Measurements from ENCODE around the gene BOD1.
"Not testable (repeated sequence)": the region's sequence is repeated elsewhere in the genome, so short reads cannot be mapped to it uniquely, and the experiment has no call there.

BOD1 gene

DNA sequence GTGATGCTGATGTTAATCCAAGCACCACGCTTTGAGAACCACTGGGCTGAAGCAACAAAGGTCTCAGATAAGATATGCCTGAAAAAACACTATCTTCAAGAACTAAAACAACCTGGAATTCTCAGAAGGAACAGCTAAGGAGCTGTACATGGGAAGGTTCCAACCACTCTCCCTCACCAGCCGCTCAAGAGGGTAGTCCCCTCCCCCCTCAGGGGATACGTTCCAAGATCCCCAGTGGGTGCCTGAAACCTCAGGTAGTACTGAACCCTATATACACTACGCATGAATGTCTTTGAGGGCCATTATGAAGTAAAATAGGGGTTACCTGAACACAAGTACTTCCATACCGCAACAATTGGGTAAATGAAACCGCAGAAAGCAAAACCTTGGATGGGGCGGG lies 1.9 kb downstream of the BOD1 start:
- DNase-seq: no peak

DNA sequence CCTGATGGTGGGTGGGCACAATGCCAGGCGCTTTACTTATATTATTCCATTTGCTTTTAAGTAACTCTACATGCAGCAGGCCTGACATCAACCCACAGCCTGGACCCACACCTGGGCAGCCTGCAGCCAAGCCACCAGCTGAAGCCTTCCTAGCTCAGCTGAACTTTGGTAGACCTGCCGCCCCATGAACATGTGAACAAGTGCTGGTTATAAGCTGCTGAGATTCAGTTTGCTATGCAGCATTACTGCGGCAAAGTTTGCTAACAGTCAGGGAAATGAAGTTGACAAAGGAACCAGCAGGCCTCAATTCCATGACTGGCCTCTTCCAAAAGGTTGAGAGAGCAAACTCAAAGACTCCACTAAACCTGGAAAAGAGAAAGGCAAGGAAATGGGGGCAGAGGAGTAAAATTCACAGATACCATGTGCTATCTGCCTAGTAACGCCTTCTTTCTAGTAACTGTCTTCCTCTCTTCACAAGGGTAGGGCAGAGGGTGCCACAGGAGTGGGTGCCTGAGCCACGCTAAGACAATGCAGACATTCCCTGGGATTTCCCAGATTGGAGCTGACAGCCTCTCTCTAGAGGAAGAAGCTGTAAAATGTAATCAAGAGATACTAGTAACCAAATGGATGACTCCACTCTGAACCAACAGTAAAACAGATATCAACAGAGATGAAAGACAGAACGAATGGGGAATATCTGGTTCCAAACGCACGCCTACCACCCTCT lies 2.9 kb downstream of the BOD1 start:
- DNase-seq: no peak

DNA sequence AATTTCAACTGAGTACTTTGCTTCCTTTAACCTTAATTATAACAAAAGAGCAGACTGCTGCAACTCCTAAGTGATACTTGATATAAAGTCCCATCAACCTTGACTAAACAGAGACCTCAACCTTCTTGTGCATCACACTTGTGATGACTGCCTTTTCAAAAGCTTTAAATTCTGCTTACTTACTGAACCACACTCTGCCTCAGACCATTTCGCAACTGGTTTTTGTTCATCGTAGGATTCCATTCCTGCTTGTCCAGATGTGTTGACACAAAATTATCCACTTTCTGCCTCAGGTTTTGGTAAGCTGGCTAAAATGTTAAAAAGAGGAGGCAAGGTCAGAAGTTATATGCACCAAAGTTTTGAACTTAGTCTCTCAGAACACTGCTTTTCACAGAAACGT lies 3.5 kb downstream of the BOD1 start:
- DNase-seq: no peak

DNA sequence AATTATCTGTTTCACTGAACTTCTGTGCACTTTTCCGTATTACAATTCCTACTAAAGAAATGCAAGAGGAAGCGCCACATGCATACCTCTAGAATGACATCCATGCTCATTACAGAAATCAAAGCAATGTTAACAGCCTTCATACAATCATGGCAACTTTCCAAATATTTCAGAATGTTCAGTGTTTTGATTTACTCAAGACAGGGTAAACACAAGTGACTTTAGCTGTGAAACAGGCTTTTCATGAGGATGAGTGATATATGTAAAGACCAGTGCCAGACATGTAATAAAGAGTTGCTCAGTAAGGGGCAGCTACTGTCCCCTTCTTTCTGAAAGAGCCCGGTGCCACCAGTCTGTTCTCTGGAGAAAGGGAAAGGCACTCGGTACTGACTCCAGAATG lies 4.7 kb downstream of the BOD1 start:
- DNase-seq: no peak

DNA sequence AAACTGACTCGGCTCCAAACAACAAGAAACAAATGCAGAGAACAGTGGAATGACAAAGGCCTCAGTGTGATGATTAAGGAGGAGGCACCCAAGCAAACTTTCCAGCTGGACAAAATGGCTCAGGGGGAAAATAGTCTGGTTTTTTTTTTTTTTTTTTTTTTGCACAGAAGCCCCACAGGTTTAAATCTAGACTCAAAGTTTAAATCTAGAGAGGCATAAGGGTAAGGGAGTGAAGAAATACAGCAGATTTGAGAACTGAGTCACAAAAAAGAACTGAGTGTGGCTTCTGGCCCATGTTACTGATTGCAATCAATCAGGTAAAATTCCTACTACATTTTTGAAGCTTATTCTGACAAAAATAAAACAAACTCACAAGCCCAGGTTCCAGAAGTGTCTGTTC lies 12.3 kb downstream of the BOD1 start:
- DNase-seq: no peak

DNA sequence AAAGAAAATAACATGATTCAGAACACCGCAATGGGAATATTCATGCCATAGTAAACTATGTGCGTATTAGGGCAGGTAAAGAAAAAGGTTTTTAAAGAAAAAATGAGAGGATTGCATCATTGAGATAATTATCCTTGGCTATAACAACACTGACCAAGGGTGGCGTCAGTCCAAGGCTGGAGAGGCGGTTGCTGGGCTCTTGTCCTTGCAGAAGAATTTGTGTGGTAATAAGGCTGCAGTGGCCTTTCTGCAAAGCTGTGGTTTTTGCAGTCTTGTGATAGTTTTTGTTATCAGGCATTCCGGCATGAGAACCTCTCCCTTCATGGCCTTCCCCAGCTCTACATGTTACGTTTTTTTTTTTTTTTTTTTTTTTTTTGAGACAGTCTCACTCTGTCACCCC lies 14.0 kb downstream of the BOD1 start:
- no peak for DNase-seq

DNA sequence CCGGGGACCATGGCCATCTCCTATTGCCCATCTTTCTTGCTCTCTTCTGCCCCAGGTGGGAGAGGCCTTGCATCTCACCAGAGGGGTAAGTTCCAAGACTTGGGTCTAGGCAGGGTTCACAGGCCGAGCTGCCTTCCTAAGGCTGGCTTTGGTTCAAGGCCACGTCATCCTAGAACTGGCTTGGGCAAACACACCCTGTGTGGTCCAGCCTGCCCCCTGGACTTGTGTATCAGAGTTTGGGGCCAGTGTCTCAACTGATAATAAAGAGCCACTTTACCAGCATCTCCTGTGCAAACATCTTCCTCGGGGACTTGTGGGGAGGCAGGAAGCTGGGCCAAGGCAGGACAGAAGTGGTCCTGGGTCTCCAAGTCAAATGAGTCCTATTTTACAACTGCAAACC lies 17.8 kb downstream of the BOD1 start:
- DNase-seq: no peak

DNA sequence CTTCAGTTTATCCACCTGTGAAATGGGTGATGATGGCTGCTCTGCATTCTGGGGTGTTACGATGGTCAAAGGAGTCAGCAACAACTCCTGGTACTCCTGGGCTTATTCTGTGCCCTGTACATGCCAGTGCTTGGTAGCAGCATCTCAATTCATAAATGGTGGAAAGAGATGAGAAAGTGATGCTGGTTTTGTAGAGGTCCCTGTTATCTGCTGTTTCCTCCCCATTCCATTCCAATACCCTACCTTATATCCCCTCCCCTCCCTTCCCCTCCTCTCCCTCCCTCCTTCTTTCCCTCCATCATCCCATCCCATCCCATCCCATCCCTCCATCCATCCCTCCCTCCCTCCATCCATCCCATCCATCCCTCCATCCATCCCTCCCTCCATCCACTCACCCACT lies 19.1 kb downstream of the BOD1 start:
- no peak for DNase-seq

DNA sequence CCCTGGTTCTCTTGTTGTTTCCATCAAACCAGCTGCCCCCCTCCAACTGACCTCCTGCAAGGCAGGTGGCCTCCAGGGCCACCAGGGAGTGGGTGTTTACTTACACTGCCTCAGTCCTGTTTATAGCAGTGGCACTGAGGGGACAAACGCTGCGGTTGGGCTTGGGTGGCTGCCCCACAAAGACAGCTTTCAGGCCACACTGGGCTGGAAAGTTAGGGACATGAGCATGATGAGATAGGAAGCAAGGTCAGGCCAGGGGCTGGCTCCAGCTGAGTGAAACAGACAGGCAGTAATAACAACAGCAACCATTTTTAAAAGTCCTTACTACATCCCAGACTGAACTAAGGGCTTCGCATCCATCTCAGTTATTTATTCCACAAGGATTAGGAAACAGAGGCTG lies 20.6 kb downstream of the BOD1 start:
- no peak for DNase-seq

DNA sequence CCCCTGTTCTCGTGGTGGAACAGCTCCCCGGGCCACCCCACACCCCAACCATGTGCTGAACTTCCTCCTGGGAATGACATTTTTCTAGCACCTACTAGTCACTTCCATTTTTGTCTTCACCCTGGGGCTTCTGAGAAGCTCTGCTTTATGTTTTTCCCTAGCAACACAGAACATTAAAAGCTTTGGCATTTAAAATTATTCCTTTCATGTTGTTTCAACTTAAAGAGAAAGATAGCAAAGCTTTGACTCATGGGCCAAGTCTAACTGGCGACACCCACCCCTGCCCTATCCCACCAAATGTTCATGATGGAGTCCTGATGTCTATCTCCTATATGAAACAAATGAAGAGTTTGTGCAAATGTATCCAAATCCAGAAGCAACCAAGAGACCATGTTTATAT lies 22.4 kb downstream of the BOD1 start:
- DNase-seq: no peak

DNA sequence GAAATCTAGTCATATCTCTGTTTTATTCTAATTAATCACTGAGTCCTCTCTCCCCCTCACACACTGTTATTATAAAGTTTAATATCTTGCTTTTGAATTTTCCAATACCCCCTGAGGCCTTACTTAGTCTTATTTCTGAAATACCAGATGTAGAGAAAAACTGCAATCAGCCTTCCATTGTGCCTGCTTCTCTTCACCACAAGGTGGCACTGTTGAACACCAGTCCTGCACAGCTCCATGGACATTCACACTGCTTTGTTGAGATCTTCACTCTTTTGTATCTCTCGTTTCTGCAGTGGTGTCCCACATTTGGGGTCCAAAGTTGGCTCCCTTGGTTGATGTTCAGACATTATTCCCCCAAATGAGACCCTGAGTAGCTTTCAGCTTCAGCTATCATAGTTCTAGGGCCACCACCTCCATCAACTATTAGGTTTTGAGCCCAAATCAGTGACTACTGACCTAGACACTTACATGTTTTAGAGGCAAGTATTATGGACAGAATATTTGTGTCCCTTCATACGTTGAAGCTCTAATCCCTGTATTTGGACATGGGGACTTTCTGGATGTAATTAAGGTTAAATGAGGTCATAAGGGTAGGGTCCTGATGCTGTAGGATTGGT lies 24.3 kb downstream of the BOD1 start:
- DNase-seq: no peak

DNA sequence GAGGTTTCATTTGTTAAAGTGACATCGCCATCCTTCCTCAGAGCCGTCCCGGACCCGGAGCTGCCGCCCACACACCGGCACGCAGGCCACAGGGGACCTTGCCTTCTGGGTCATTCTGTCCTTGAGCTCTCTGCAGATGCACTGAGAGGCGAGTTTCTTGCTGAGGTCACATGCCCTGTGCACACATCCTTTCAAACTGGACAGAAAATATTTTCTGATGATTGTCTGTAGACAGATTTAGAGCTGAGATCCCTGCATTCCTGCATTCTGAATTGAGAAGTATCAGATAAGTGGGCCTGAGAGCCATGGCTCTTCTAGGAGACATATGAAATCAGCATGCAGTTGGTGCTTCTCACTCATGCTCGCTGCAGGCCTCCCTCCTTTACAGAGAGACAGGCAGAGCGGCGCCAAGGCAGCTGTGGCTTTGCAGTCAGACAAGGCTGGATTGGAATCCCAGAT lies 25.4 kb downstream of the BOD1 start:
- no peak for DNase-seq

DNA sequence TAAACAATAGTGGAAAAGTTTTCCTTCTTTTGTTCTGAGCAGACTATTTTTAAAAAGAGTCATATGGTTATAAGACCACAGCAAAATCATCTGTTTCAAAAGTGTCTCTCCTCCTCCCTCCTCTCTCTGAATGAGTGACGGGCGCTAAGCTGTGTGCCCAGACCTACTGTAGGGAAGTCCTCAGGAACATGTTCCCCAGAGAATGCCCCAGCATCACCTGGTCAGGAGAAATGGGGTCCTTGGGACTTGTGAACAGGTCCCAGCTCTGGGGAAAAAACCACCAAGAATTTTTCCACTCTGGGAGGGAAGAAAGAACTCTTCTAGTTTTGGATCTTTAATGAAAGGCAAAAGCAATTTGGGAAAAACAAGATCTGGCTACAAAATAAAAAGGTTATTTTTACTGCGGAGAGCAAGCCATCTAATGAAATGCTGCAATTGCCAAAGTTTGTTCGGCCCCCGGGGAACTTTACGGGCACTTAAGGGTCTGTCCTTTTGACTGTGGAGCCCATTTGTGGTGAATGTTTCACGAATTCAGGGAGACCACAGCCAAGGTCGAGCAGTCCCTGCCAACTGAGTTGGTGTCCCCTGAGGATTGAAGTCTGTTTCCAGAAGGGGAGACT lies 25.9 kb downstream of the BOD1 start:
- DNase-seq: no peak

DNA sequence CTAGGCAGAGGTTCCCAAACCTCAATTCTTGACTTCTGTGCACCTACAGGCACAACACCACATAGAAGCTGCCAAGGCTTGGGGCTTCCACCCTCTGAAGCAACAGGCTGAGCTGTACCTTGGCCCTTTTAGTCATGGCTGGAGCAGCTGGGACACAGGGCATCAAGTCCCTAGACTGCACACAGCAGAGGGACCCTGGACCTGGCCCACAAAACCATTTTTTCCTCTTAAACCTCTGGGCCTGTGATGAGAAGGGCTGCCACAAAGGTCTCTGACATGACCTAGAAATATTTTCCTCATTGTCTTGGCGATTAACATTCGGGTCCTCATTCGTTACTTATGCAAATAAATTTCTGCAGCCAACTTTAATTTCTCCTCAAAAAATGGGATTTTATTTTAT lies 30.3 kb downstream of the BOD1 start:
- DNase-seq: not testable (repeated sequence)

DNA sequence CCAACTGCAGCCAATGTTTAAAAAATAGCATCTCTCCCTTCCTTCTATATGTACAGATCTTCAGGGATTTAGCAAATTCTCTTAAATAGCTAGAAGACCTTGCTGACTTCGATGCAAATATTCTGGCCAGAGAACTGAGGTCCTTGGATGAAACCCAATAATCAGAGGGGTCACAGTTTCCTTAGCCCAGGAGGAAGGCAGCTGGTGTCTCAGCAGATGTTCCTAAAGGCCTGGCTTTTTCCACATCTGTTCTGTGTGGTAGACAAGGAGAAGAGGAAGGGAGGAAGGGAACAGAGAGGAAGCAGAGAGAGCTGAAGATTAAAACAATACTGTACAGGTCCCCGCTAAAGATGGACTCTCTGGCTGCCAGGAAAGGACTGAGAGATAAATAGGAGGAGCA lies 33.1 kb downstream of the BOD1 start:
- DNase-seq: no peak

DNA sequence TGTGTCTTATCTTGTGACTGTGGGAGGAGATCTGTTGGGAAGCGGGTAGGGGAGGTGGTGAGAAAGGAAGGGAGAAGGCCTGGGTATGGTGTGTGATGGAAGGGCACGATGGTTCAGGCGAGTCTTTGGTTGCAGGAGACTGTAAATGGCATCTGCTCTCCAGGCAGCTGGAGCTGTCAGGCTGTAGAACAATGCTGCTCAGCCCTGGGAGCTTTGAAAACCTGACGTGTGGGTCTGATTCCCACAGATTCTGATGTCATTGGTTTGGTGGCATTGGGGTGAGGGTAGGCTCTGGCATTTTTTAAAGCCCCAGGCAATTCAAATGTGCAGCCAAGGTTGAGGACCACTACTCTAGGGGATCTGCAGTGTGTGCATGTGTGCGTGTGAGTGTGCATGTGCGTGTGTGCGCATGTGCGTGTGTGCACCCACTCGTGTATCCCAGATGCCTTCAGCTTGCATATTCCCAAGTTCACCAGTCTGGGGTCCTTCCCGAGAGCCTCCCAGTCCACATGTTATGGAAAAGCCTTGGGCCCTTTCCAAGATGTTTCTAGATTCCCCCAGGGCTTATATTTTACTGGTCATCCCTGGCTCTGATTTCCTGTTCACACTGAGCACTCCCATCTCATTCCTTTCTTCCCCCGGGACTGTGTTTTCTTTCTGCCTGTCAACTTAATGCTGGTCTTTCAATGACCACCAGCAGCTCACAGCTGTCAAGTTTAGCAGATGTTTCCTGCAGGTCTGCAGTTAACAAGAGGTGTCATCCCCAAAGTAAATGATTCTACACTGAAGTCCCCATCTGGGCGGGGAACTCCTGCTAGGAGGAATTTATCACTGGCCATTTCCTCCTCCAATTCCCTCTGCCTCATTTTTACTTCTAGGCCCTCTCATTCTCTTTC lies 34.0 kb downstream of the BOD1 start:
- DNase-seq: no peak

DNA sequence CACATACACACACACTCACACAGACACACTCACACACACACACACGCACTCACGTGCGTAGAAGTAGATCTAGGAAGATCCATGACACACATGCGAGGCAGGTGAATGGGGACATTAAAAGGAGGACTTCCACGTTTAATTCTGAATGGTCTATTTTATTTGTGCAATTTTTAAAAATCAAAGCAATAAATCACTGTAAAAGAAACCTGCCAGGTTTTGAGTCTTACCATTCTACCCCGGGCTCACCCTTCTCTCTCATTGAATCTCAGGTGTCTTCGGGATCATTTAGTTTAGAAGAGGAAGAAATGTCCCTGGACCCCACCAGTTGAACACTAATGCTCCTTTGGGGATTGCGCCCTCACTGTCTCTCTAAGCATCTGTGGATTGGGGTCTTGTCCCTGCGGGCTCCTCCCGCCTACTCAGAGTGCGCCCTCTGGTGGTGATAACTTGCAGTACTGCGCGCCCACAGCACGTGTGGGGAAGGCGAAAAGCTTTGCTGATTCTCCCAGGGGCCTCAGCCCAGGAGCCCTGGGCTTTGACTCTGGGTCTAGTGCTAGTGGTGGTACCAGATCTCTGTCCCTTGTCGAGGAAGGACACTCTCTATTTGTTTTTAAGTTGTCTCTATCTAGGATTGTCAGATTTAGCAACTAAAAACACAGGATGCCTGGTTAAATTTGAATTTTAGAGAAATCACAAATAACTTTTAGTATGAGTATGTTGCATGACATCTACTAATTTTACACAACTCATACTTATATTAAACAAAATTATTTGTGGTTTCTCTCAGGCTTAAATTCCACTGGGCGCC lies 34.8 kb downstream of the BOD1 start:
- no peak for DNase-seq

DNA sequence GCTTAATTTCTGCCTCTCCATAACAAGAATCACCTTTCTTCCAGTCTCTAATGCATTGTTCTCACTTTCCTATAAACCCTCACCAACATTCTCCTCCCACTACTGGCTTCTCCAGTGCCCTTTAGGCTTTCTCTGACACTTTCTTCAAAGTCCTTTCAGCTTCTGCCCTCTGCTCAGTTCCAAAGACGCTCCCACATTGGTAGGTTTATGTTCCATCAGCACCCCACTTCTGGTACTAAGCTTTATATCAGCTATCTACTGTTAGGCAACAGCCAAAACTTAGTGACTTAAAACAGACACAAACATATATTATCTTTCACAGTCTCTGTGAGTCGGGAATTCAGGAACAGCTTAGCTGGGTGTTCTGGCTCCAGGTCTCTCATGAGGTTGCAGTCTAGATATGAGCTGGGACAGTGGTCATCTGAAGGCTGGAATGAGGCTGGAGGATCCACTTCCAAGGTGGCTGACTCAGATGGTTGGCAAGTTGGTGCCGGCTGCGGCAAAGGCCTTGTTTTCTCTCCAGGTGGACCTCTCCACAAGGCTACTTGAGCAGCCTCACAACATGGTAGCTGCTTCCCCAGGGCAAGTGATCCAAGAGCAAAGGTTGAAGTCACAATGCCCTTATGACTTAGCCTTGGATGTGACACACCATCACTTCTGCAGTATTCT lies 37.4 kb downstream of the BOD1 start:
- DNase-seq: no peak

DNA sequence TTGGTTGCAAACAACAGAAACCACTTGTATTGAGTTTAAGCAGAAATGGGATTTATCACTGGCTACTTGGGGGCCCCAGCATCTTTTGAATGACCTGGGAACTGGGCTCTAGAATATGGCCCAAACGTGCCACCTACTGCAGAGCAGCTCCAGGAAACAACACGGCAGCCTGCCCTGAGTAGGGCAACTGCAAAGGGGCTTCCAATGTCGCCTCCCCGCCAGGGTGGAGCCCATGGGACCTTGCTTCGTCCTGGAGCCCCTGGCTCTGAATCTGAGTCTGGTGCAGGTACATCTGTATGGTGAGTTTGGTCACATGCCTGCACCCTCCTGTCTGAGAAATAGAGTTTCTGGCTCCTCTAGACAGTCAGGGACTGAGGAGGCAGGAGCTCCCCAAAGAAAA lies 38.6 kb downstream of the BOD1 start:
- no peak for DNase-seq

DNA sequence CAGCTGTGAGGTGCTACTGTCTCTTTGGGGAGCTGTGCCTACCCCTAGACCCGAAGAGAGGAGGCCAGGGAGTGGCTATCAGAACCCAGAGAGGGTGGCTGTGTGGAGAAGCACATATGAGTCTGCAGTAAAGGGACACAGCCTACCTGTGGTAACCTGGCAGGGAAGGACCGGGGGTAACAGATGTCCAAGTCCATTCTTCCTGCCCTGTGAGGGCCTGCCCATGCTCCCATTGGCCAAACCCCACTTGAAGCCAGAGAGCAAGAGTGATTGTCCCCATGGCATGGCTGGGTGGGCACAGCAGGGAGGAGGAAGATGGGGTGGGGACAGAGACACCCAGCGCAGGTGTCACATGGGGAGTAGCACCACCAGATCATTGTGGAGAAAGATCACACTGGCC lies 39.3 kb downstream of the BOD1 start:
- DNase-seq: no peak

DNA sequence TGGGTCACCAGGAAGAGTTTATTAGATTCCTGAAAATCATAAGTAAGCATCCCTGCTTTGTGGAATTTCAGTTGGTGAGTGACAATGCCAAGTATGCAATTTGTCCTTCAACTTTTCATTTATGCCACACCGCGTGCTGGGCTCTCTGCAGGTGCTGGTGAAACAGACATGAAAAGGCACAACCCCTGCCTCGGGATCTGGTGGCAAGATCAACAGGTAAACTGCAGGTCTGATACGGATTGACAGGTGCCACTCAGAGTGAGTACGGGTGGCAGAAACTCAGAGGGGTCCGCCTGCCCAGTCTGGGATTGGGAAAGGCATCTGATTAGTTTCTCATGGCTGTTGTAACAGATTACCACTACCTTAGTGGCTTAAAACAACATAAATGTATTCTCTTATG lies 40.5 kb downstream of the BOD1 start:
- no peak for DNase-seq

DNA sequence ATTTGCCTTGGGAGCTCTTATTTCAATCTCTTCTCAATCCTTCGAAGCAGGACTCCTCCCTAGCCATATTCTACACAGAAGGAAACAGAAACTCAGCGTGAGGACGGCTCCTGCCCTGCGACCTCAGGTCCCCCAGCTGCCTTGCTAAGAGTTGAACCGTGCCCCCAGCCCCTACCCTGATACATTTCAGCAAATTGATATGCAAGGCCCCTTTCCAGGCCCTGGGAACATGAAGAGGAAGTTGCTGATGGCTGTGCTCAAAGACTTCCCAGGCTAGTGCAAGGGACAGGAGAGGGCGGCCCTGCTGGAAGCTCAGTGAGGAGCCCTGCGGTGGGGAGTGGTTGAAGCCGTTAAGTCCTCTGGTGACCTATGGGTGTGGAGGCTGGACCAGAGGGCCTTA lies 41.5 kb downstream of the BOD1 start:
- no peak for DNase-seq

All from amniotic stem cell (primary cell).